ENCODE data around the gene TRIM5.
"Not testable (repeated sequence)": the region's sequence is repeated elsewhere in the genome, so short reads cannot be mapped to it uniquely, and the experiment has no call there.

The TRIM5 gene

DNA sequence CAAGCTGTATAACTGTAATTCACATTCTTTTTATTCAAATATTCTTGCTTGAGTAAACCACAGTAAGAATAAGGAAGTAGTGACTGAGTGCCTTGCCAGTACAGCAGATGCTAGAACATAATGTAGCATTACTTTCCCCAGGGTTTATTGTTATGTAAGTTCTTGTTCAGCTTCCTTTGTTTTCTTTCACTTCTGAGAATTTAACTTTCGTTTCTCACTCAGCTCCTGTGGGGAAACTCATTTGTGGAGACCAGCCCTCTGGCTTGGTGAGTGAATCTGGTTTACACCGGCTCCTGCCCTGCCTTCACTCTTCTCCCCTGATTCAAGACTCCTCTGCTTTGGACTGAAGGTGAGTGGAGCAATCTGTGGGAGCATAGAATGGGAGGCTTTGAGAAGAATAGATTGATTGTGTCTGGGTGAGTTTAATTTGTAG, 4.7 kb upstream of the TRIM5 start, which contains the start of gene TRIM22:
Gene TRIM22 (plus strand): TSS at position 240 of the 433 bp plus-strand sequence. CDS start 6,443 bp downstream, outside the sequence.
- ChIA-PET POLR2A (ENCODE audit: low non-redundant PET) (no interaction called here), CTCF (interaction anchor here (0.5 kb wide), 1 partner anchor 82 kb away, joined by 4 read pairs; no protein-coding TSS in a partner anchor)
- DNase-seq (ENCODE audit: low spot score): peak; percentile 26
- TF ChIP-seq, protein P1, sequence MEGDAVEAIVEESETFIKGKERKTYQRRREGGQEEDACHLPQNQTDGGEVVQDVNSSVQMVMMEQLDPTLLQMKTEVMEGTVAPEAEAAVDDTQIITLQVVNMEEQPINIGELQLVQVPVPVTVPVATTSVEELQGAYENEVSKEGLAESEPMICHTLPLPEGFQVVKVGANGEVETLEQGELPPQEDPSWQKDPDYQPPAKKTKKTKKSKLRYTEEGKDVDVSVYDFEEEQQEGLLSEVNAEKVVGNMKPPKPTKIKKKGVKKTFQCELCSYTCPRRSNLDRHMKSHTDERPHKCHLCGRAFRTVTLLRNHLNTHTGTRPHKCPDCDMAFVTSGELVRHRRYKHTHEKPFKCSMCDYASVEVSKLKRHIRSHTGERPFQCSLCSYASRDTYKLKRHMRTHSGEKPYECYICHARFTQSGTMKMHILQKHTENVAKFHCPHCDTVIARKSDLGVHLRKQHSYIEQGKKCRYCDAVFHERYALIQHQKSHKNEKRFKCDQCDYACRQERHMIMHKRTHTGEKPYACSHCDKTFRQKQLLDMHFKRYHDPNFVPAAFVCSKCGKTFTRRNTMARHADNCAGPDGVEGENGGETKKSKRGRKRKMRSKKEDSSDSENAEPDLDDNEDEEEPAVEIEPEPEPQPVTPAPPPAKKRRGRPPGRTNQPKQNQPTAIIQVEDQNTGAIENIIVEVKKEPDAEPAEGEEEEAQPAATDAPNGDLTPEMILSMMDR (conservative IDR thresholded peaks at IDR 0.05; ENCODE audit: low read depth): no peak
- H3K27ac ChIP-seq: no peak within 1 kb of the TSS

DNA sequence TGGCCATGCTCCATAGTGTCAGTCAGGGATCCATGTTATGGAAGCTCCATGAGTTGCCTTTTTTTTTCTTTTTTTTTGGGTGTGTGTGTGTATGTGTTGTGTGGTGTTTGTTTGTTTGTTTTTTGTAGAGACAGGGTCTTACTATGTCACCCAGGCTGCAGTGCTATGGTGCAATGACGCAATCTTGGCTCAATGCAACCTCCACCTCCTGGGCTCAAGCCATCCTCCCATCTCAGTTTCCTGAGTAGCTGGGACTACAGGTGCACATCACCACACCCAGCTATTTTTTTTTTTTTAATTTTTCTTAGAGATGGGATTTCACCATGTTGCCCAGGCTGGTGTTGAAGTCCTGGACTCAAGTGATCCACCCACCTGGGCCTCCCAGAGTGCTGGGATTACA, 3.6 kb upstream of the TRIM5 start:
- POLR2A ChIA-PET (ENCODE audit: low non-redundant PET): no interaction called here
- DNase-seq (ENCODE audit: low spot score): no peak
- no peak overlapping the region for H3K27ac ChIP-seq
- CTCF ChIA-PET: no interaction called here
- TF ChIP-seq, protein P1 (conservative IDR thresholded peaks at IDR 0.05; ENCODE audit: low read depth): no peak

DNA sequence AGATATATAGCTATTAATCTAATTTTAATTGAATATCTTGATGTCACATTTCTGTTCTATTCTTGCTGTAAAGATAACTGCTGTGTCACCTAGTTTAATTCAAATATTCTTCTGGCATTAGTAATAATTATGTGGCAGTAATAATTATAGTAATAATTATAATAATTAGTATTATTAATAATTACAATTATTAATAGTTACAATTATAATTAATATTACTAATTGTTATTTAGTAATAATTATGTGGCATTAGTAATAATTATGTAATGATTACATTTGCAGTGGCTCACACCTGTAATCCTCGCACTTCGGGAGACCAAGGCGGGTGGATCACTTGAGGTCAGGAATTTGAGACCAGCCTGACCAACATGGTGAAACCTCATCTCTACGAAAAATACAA, 1.6 kb upstream of the TRIM5 start:
- DNase-seq (ENCODE audit: low spot score): no peak
- TF ChIP-seq, protein P1 (conservative IDR thresholded peaks at IDR 0.05; ENCODE audit: low read depth): no peak
- ChIA-PET POLR2A (ENCODE audit: low non-redundant PET) (no interaction called here), CTCF (no interaction called here)
- H3K27ac ChIP-seq: no peak overlapping the region

DNA sequence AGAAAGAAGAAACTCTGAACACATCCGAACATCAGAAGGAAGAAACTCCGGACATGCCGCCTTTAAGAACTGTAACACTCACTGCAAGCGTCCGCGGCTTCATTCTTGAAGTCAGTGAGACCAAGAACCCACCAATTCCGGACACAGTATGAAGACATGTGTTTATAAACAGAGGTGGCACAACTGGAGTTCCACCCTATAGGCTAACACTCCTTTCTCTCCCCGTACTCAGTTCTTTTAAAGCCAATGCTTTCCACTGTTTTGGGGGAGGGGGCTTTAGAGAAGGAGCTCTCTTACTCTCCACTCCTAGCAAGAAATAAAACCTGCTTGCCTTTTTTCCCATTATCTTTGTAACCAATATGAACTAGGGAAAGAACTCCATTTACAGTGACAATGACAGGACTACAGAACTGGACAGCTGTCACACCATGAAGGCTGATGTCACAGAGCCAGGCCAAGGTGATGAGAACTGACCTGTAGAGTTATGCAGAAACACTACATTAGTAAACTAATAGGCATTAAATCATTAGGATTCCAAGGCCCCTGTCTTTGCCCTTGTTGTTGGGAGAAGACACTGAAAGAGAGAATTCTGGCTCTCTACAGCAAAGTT, 733 bp downstream of the TRIM5 start:
- DNase-seq (ENCODE audit: low spot score): no peak
- TF ChIP-seq, protein P1 (conservative IDR thresholded peaks at IDR 0.05; ENCODE audit: low read depth): no peak
- POLR2A ChIA-PET (ENCODE audit: low non-redundant PET): interaction anchor here (0.8 kb wide), 1 partner anchor 63 kb away, joined by 4 read pairs; no protein-coding TSS in a partner anchor
- H3K27ac ChIP-seq: peak overlapping the region; percentile 86
- CTCF ChIA-PET: interaction anchor here (0.5 to 1.0 kb wide), 4 partner anchors 9 to 1513 kb away, joined by 3 to 7 read pairs (median 4); no protein-coding TSS in a partner anchor

DNA sequence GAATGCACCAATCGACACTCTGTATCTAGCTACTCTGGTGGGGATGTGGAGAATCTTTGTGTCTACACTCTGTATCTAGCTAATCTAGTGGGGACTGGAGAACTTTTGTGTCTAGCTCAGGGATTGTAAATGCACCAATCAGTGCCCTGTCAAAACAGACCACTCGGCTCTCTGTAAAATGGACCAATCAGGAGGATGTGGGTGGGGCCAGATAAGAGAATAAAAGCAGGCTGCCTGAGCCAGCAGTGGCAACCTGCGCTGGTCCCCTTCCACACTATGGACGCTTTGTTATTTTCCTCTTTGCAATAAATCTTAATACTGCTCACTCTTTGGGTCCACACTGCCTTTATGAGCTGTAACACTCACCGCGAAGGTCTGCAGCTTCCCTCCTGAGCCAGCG, 1.3 kb downstream of the TRIM5 start:
- peak overlapping the region; percentile 86 for H3K27ac ChIP-seq
- POLR2A ChIA-PET (ENCODE audit: low non-redundant PET); DNase-seq (ENCODE audit: low spot score): not testable (repeated sequence)
- CTCF ChIA-PET: interaction anchor here (0.6 kb wide), 1 partner anchor 12 kb away, joined by 3 read pairs; no protein-coding TSS in a partner anchor

DNA sequence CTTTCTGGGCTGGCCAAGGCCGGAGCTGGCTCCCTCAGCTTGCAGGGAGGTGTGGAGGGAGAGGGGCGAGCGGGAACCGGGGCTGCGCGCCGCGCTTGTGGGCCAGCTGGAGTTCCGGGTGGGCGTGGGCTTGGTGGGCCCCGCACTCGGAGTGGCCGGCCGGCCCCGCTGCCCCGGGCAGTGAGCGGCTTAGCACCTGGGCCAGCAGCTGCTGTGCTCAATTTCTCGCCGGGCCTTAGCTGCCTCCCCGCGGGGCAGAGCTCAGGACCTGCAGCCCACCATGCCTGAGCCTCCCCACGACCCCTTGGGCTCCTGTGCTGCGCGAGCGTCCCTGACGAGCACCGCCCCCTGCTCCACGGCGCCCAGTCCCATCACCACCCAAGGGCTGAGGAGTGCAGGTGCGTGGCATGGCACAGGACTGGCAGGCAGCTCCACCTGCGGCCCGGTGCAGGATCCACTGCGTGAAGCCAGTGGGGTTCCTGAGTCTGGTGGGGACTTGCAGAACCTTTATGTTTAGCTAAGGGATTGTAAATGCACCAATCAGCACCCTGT, 1.9 kb downstream of the TRIM5 start:
- POLR2A ChIA-PET (ENCODE audit: low non-redundant PET); CTCF ChIA-PET; DNase-seq (ENCODE audit: low spot score); H3K27ac ChIP-seq: not testable (repeated sequence)

DNA sequence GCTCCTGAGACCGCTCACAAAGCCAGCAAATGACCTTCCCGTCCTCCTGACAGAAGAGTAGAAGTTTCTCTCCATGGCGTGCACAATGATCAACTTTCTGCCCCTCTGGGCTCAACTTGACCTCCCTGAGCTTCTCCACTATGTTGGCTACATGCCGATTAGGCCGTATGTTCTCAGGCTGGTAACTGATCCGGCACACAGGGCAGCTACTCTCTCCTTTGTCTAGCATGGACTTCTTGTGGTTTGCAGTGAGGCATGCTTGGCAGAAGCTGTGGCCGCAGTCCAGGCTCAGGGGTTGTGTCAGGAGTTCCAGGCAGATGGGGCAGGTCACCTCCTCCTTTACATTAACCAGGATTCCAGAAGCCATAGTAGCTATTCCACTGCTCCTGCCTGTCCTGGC, 5.1 kb downstream of the TRIM5 start:
- POLR2A ChIA-PET (ENCODE audit: low non-redundant PET): no interaction called here
- TF ChIP-seq, protein P1 (conservative IDR thresholded peaks at IDR 0.05; ENCODE audit: low read depth): no peak
- CTCF ChIA-PET: interaction anchor here (0.5 to 0.8 kb wide), 2 partner anchors 18 to 24 kb away, joined by 3 read pairs; no protein-coding TSS in a partner anchor
- no peak overlapping the region for H3K27ac ChIP-seq
- no peak for DNase-seq (ENCODE audit: low spot score)
